GM18505 (cell line): Measurements from ENCODE around the gene RANBP2.
A peak's percentile ranks its signal among the peaks of the same experiment; 100 is the strongest.
"Not testable (repeated sequence)": the region's sequence is repeated elsewhere in the genome, so short reads cannot be mapped to it uniquely, and the experiment has no call there.

Source experiments
- ATAC-seq: cut with Tn5 transposase; IDR thresholded peaks from one replicate; pipeline ENCODE4 v1.9.1; 2021; ENCODE audit not compliant: unreplicated experiment
- POLR2A ChIP-seq: IDR thresholded peaks from 4 replicates; pipeline ENCODE4 v1.6.1; 2011; ENCODE audit warnings: borderline replicate concordance; ENCODE audit not compliant: insufficient read depth, insufficient read length; ENCODE audit errors: extremely low read depth

The RANBP2 gene

GRCh38 chr2:108719149-108720044 lies at the start of gene RANBP2:
RANBP2 (plus strand) TSS chr2:108719482; CDS start chr2:108719607, 125 bp downstream.
- ATAC-seq, result peak; percentile 99
- peak; percentile 97 for TF ChIP-seq POLR2A

GRCh38 chr2:108670282-108670681 lies 49.0 kb upstream of the RANBP2 start:
- not testable (repeated sequence) for ATAC-seq

- ATAC-seq, result not testable (repeated sequence)
Measured at GRCh38 chr2:108672200-108672805, 47.0 kb upstream of the RANBP2 start.

- not testable (repeated sequence) for ATAC-seq
Measured at GRCh38 chr2:108676522-108676921, 42.8 kb upstream of the RANBP2 start.

GRCh38 chr2:108677239-108677744 lies 42.0 kb upstream of the RANBP2 start:
- not testable (repeated sequence) for ATAC-seq

- ATAC-seq, result not testable (repeated sequence)
Measured at GRCh38 chr2:108678198-108678651, 41.1 kb upstream of the RANBP2 start.

GRCh38 chr2:108680805-108681204 lies 38.5 kb upstream of the RANBP2 start:
- ATAC-seq, result not testable (repeated sequence)

- not testable (repeated sequence) for ATAC-seq
Measured at GRCh38 chr2:108688818-108689756, 30.2 kb upstream of the RANBP2 start.

GRCh38 chr2:108690001-108690400 lies 29.3 kb upstream of the RANBP2 start:
- ATAC-seq, result peak; percentile 60

- no peak for TF ChIP-seq POLR2A
- ATAC-seq, result no peak
Measured at GRCh38 chr2:108691447-108691846, 27.8 kb upstream of the RANBP2 start.

GRCh38 chr2:108701208-108701607 lies 18.1 kb upstream of the RANBP2 start:
- TF ChIP-seq POLR2A, result no peak
- no peak for ATAC-seq

- ATAC-seq, result no peak
- no peak for TF ChIP-seq POLR2A
Measured at GRCh38 chr2:108701806-108702205, 17.5 kb upstream of the RANBP2 start.

- TF ChIP-seq POLR2A, result no peak
- ATAC-seq, result no peak
Measured at GRCh38 chr2:108704871-108705270, 14.4 kb upstream of the RANBP2 start.

- no peak for TF ChIP-seq POLR2A
- ATAC-seq, result no peak
Measured at GRCh38 chr2:108707300-108707699, 12.0 kb upstream of the RANBP2 start.

- ATAC-seq, result not testable (repeated sequence)
Measured at GRCh38 chr2:108716971-108717370, 2.3 kb upstream of the RANBP2 start.

- not testable (repeated sequence) for ATAC-seq
Measured at GRCh38 chr2:108726048-108726447, 6.8 kb downstream of the RANBP2 start.

GRCh38 chr2:108734656-108735055 lies 15.4 kb downstream of the RANBP2 start:
- not testable (repeated sequence) for ATAC-seq

GRCh38 chr2:108757973-108758372 lies 38.7 kb downstream of the RANBP2 start:
- not testable (repeated sequence) for ATAC-seq

- not testable (repeated sequence) for ATAC-seq
Measured at GRCh38 chr2:108762618-108763017, 43.3 kb downstream of the RANBP2 start.

GRCh38 chr2:108766671-108767070 lies 47.4 kb downstream of the RANBP2 start:
- not testable (repeated sequence) for ATAC-seq
